CD4-positive, CD25-positive, alpha-beta regulatory T cell (primary cell): ENCODE measurements around the gene YAP1. TPM values are rescaled to one million over a fixed set of nuclear protein-coding genes. Genes with fewer than 3 reads are reported as not detected.

ENCODE experiments used
- ATAC-seq, 2 donors: fragments of 150-1000 bp; cut with Tn5 transposase; one replicate each; pipeline ENCODE4 v1.10.0; 2021; ENCODE audit warnings: low read depth in 2 of 2, moderate number of reproducible peaks in 2 of 2, moderate library complexity in 1 of 2
- DNase-seq, 3 donors: peaks; one replicate each; pipeline versions ENCODE4 v3.0.0 to v3.0.0-alpha.2; 2012 to 2022; ENCODE audit warnings: mixed read lengths in 1 of 3
- H3K27ac ChIP-seq: one replicate; pipeline ENCODE4 v1.7.0; 2013; ENCODE audit warnings: mild to moderate bottlenecking, low read length; ENCODE audit not compliant: insufficient read depth, poor library complexity, severe bottlenecking
- H3K27me3 ChIP-seq: one replicate; pipeline ENCODE4 v1.7.0; 2013; ENCODE audit warnings: low read length; ENCODE audit not compliant: control insufficient read depth, insufficient read depth
- H3K36me3 ChIP-seq: one replicate; pipeline ENCODE4 v1.7.0; 2013; ENCODE audit warnings: mild to moderate bottlenecking, low read length, moderate library complexity; ENCODE audit not compliant: control insufficient read depth, insufficient read depth
- H3K4me1 ChIP-seq: 2 replicates; pipeline ENCODE4 v1.7.0; 2013; ENCODE audit warnings: mild to moderate bottlenecking, low read length; ENCODE audit not compliant: insufficient read depth, control insufficient read depth, poor library complexity, severe bottlenecking
- H3K4me3 ChIP-seq: one replicate; pipeline ENCODE4 v1.7.0; 2013; ENCODE audit warnings: low read depth, mild to moderate bottlenecking, low read length, moderate library complexity
- H3K9me3 ChIP-seq, 2 experiments: 1 replicate in 1 of 2; 2 replicates in 1 of 2; pipeline ENCODE4 v1.7.0; 2013; ENCODE audit warnings: low read length in 2 of 2, mild to moderate bottlenecking in 1 of 2, moderate library complexity in 1 of 2; ENCODE audit not compliant: control insufficient read depth in 2 of 2
- H3K27ac Mint-ChIP-seq, 3 donors: one replicate each; pipeline ENCODE4 v1.8.0; 2020 to 2022; ENCODE audit warnings: mild to moderate bottlenecking in 3 of 3, mixed read lengths in 3 of 3, moderate library complexity in 2 of 3
- H3K27me3 Mint-ChIP-seq: one replicate; pipeline ENCODE4 v1.8.0; 2022; ENCODE audit warnings: mild to moderate bottlenecking, mixed read lengths
- H3K36me3 Mint-ChIP-seq: one replicate; pipeline ENCODE4 v1.8.0; 2020; ENCODE audit warnings: mixed read lengths
- H3K4me1 Mint-ChIP-seq, 4 donors: one replicate each; pipeline ENCODE4 v1.8.0; 2020 to 2022; ENCODE audit warnings: mixed read lengths in 4 of 4, mild to moderate bottlenecking in 1 of 4
- H3K4me3 Mint-ChIP-seq, 4 donors: one replicate each; pipeline ENCODE4 v1.8.0; 2020 to 2022; ENCODE audit warnings: mild to moderate bottlenecking in 4 of 4, mixed read lengths in 4 of 4, moderate library complexity in 3 of 4
- H3K9me3 Mint-ChIP-seq, 7 donors: one replicate each; pipeline ENCODE4 v1.8.0; 2020 to 2022; ENCODE audit warnings: mixed read lengths in 7 of 7, mild to moderate bottlenecking in 3 of 7, moderate library complexity in 2 of 7
- polyA plus RNA-seq, 4 donors: library from polyadenylated mRNA; unstranded; fragments of 300-500 nt; fragmentation: Illumina TruSeq; gene quantifications; one replicate each; pipeline ENCODE4 v1.2.3, GENCODE V29; 2021
- total RNA-seq: library from RNA; stranded (reverse); gene quantifications from one replicate; pipeline ENCODE4 v1.2.3, GENCODE V29; 2022

YAP1 gene
- total and polyA plus RNA-seq, 5 donors from 2014 or later: not detected

GRCh38 chr11:102184269-102184987 lies 74.2 kb downstream of the YAP1 start:
- no peak for ATAC-seq

GRCh38 chr11:102186551-102187191 lies 76.4 kb downstream of the YAP1 start:
- no peak for ATAC-seq
- H3K36me3 ChIP-seq: no peaks in the 10 kb centered on the region
- no peak for DNase-seq
- no peaks in the 10 kb centered on the region for H3K36me3 Mint-ChIP-seq
- no peaks in the 10 kb centered on the region for H3K9me3 Mint-ChIP-seq
- H3K4me1 ChIP-seq: no peaks in the 10 kb centered on the region
- H3K4me1 Mint-ChIP-seq: no peaks in the 10 kb centered on the region
- H3K9me3 ChIP-seq: no peaks in the 10 kb centered on the region
- no peak overlapping the region for H3K4me3 Mint-ChIP-seq
- H3K27ac ChIP-seq: no peak overlapping the region
- peaks cover 15% of the 10 kb centered on the region for H3K27me3 Mint-ChIP-seq
- no peak overlapping the region for H3K27ac Mint-ChIP-seq
- no peak overlapping the region for H3K4me3 ChIP-seq
- no peaks in the 10 kb centered on the region for H3K27me3 ChIP-seq

More at GRCh38 chr11:102184269-102184987, 74.2 kb downstream of the YAP1 start:
- Histone ChIP-seq H3K9me3 (no peaks in the 10 kb centered on the region), H3K27me3 (no peaks in the 10 kb centered on the region), H3K27ac (no peak overlapping the region), H3K36me3 (no peaks in the 10 kb centered on the region), H3K4me1 (no peaks in the 10 kb centered on the region), H3K4me3 (no peak overlapping the region)
- Mint-ChIP-seq H3K4me3 (no peak overlapping the region), H3K36me3 (no peaks in the 10 kb centered on the region), H3K27ac (no peak overlapping the region), H3K9me3 (no peaks in the 10 kb centered on the region), H3K4me1 (no peaks in the 10 kb centered on the region), H3K27me3 (peaks cover 11% of the 10 kb centered on the region)
- DNase-seq: no peak

- no peak overlapping the region for H3K4me3 Mint-ChIP-seq
- H3K27ac Mint-ChIP-seq: no peak overlapping the region
- H3K4me3 ChIP-seq: no peak overlapping the region
- ATAC-seq (no peak), DNase-seq (no peak)
- H3K27me3 Mint-ChIP-seq: peaks cover 22% of the 10 kb centered on the region
- H3K4me1 Mint-ChIP-seq: no peaks in the 10 kb centered on the region
- H3K27me3 ChIP-seq: peaks cover 2% of the 10 kb centered on the region
- no peaks in the 10 kb centered on the region for H3K36me3 Mint-ChIP-seq
- no peaks in the 10 kb centered on the region for H3K9me3 Mint-ChIP-seq
- H3K4me1 ChIP-seq: no peaks in the 10 kb centered on the region
- no peaks in the 10 kb centered on the region for H3K36me3 ChIP-seq
- no peak overlapping the region for H3K27ac ChIP-seq
- no peaks in the 10 kb centered on the region for H3K9me3 ChIP-seq
Measured at GRCh38 chr11:102187416-102188151, 77.3 kb downstream of the YAP1 start.

- Mint-ChIP-seq H3K9me3 (no peaks in the 10 kb centered on the region), H3K27me3 (peaks cover 22% of the 10 kb centered on the region), H3K36me3 (no peaks in the 10 kb centered on the region), H3K27ac (no peak overlapping the region), H3K4me1 (no peaks in the 10 kb centered on the region), H3K4me3 (no peak overlapping the region)
- DNase-seq (no peak), ATAC-seq (no peak)
- Histone ChIP-seq H3K9me3 (no peaks in the 10 kb centered on the region), H3K27ac (no peak overlapping the region), H3K27me3 (peaks cover 2% of the 10 kb centered on the region), H3K4me3 (no peak overlapping the region), H3K36me3 (no peaks in the 10 kb centered on the region), H3K4me1 (no peaks in the 10 kb centered on the region)
Measured at GRCh38 chr11:102188488-102188887, 78.2 kb downstream of the YAP1 start.

- no peaks in the 10 kb centered on the region for H3K36me3 ChIP-seq
- Mint-ChIP-seq H3K4me1 (no peaks in the 10 kb centered on the region), H3K27ac (no peak overlapping the region), H3K27me3 (peaks cover 26% of the 10 kb centered on the region), H3K4me3 (no peak overlapping the region), H3K9me3 (no peaks in the 10 kb centered on the region), H3K36me3 (no peaks in the 10 kb centered on the region)
- no peaks in the 10 kb centered on the region for H3K4me1 ChIP-seq
- no peak overlapping the region for H3K4me3 ChIP-seq
- H3K9me3 ChIP-seq: no peaks in the 10 kb centered on the region
- H3K27me3 ChIP-seq: peaks cover 2% of the 10 kb centered on the region
- no peak overlapping the region for H3K27ac ChIP-seq
- ATAC-seq: no peak
- no peak for DNase-seq
Measured at GRCh38 chr11:102191832-102192231, 81.6 kb downstream of the YAP1 start.

- H3K9me3 Mint-ChIP-seq: no peaks in the 10 kb centered on the region
- no peak overlapping the region for H3K27ac Mint-ChIP-seq
- Histone ChIP-seq H3K27me3 (peaks cover 2% of the 10 kb centered on the region), H3K36me3 (no peaks in the 10 kb centered on the region), H3K4me3 (no peak overlapping the region), H3K27ac (no peak overlapping the region), H3K9me3 (no peaks in the 10 kb centered on the region), H3K4me1 (no peaks in the 10 kb centered on the region)
- no peaks in the 10 kb centered on the region for H3K36me3 Mint-ChIP-seq
- no peak overlapping the region for H3K4me3 Mint-ChIP-seq
- DNase-seq: no peak
- no peaks in the 10 kb centered on the region for H3K4me1 Mint-ChIP-seq
- peaks cover 25% of the 10 kb centered on the region for H3K27me3 Mint-ChIP-seq
- ATAC-seq: no peak
Measured at GRCh38 chr11:102192349-102193066, 82.3 kb downstream of the YAP1 start.

- Mint-ChIP-seq H3K27ac (no peak overlapping the region), H3K27me3 (peaks cover 27% of the 10 kb centered on the region), H3K4me1 (no peaks in the 10 kb centered on the region), H3K9me3 (peaks cover 0 to 1% (median 0%) of the 10 kb centered on the region in 7 donors), H3K4me3 (no peak overlapping the region), H3K36me3 (no peaks in the 10 kb centered on the region)
- no peak overlapping the region for H3K4me3 ChIP-seq
- H3K4me1 ChIP-seq: no peaks in the 10 kb centered on the region
- ATAC-seq: no peak
- no peak overlapping the region for H3K27ac ChIP-seq
- no peaks in the 10 kb centered on the region for H3K9me3 ChIP-seq
- no peaks in the 10 kb centered on the region for H3K36me3 ChIP-seq
- no peak for DNase-seq
- H3K27me3 ChIP-seq: peaks cover 2% of the 10 kb centered on the region
Measured at GRCh38 chr11:102194257-102194656, 84.0 kb downstream of the YAP1 start.
